Activated naive CD8-positive, alpha-beta T cell treated with anti-CD3 and anti-CD28 coated beads, Interleukin-2, amount 10 ng/mL, durations not matched to agents 7 days and 5 days (primary cell): ENCODE measurements around the gene FOXN3. TPM values are rescaled to one million over a fixed set of nuclear protein-coding genes. Genes with fewer than 3 reads are reported as not detected.

Source experiments
- ATAC-seq: fragments of 150-1000 bp; cut with Tn5 transposase; one replicate; pipeline ENCODE4 v1.10.0; 2021; ENCODE audit warnings: low read depth, moderate library complexity
- POLR2A ChIA-PET: fragments of 350-600 bp; sonication (Branson Sonifier 250); formaldehyde crosslinking; loops from one replicate; lab custom pipeline; 2021; ENCODE audit warnings: antibody characterized with exemption; lab: Charles Lee
- DNase-seq: peaks from one replicate; pipeline ENCODE4 v3.0.0; 2021
- H3K27ac Mint-ChIP-seq: one replicate; pipeline ENCODE4 v1.8.0; 2022; ENCODE audit warnings: mild to moderate bottlenecking, mixed read lengths
- H3K27me3 Mint-ChIP-seq: one replicate; pipeline ENCODE4 v1.8.0; 2022; ENCODE audit warnings: mild to moderate bottlenecking, moderate library complexity, mixed read lengths
- H3K36me3 Mint-ChIP-seq: one replicate; pipeline ENCODE4 v1.8.0; 2021; ENCODE audit warnings: mild to moderate bottlenecking, mixed read lengths
- H3K4me1 Mint-ChIP-seq: one replicate; pipeline ENCODE4 v1.8.0; 2021; ENCODE audit warnings: mixed read lengths
- H3K4me3 Mint-ChIP-seq: one replicate; pipeline ENCODE4 v1.8.0; 2022; ENCODE audit warnings: mild to moderate bottlenecking, moderate library complexity, mixed read lengths
- H3K9me3 Mint-ChIP-seq: one replicate; pipeline ENCODE4 v1.8.0; 2021; ENCODE audit warnings: mixed read lengths
- total RNA-seq, 2 experiments: library from RNA; stranded (reverse); gene quantifications; one replicate each; pipeline ENCODE4 v1.2.3, GENCODE V29; 2021

The FOXN3 gene
- total RNA-seq, 2 experiments from 2014 or later, result 101 to 102 TPM

GRCh38 chr14:89399594-89400068, 17.4 kb downstream of the FOXN3 start:
- Mint-ChIP-seq H3K4me3 (no peak overlapping the region), H3K27ac (no peak overlapping the region), H3K9me3 (no peaks in the 10 kb centered on the region), H3K4me1 (peaks cover 19% of the 10 kb centered on the region), H3K27me3 (no peaks in the 10 kb centered on the region), H3K36me3 (peaks cover 33% of the 10 kb centered on the region)
- no peak for DNase-seq
- POLR2A ChIA-PET, result no interaction called here
- no peak for ATAC-seq

- Mint-ChIP-seq H3K36me3 (peaks cover 33% of the 10 kb centered on the region), H3K27ac (no peak overlapping the region), H3K9me3 (no peaks in the 10 kb centered on the region), H3K27me3 (no peaks in the 10 kb centered on the region), H3K4me3 (no peak overlapping the region), H3K4me1 (peaks cover 22% of the 10 kb centered on the region)
- ATAC-seq (no peak), DNase-seq (no peak)
- POLR2A ChIA-PET, result no interaction called here
Measured at GRCh38 chr14:89399157-89399556, 17.9 kb downstream of the FOXN3 start.

- no peak overlapping the region for H3K27ac Mint-ChIP-seq
- H3K4me3 Mint-ChIP-seq, result no peak overlapping the region
- peaks cover 28% of the 10 kb centered on the region for H3K4me1 Mint-ChIP-seq
- no peaks in the 10 kb centered on the region for H3K27me3 Mint-ChIP-seq
- ATAC-seq, result no peak
- POLR2A ChIA-PET, result no interaction called here
- peaks cover 30% of the 10 kb centered on the region for H3K36me3 Mint-ChIP-seq
- no peaks in the 10 kb centered on the region for H3K9me3 Mint-ChIP-seq
- no peak for DNase-seq
Measured at GRCh38 chr14:89397569-89398230, 19.3 kb downstream of the FOXN3 start.

GRCh38 chr14:89394972-89395371, 22.1 kb downstream of the FOXN3 start:
- no peaks in the 10 kb centered on the region for H3K9me3 Mint-ChIP-seq
- DNase-seq, result no peak
- POLR2A ChIA-PET, result no interaction called here
- H3K4me1 Mint-ChIP-seq, result peaks cover 20% of the 10 kb centered on the region
- no peaks in the 10 kb centered on the region for H3K27me3 Mint-ChIP-seq
- no peak overlapping the region for H3K4me3 Mint-ChIP-seq
- no peak for ATAC-seq
- no peak overlapping the region for H3K27ac Mint-ChIP-seq
- peaks cover 17% of the 10 kb centered on the region for H3K36me3 Mint-ChIP-seq

GRCh38 chr14:89393222-89393745, 23.7 kb downstream of the FOXN3 start:
- H3K4me1 Mint-ChIP-seq, result peaks cover 20% of the 10 kb centered on the region
- POLR2A ChIA-PET, result no interaction called here
- H3K27ac Mint-ChIP-seq, result peak overlapping the region; percentile 73
- no peak overlapping the region for H3K4me3 Mint-ChIP-seq
- ATAC-seq (peak; percentile 26), DNase-seq (no peak)
- H3K27me3 Mint-ChIP-seq, result no peaks in the 10 kb centered on the region
- peaks cover 19% of the 10 kb centered on the region for H3K36me3 Mint-ChIP-seq
- no peaks in the 10 kb centered on the region for H3K9me3 Mint-ChIP-seq

GRCh38 chr14:89392181-89392580, 24.9 kb downstream of the FOXN3 start:
- H3K9me3 Mint-ChIP-seq, result no peaks in the 10 kb centered on the region
- H3K36me3 Mint-ChIP-seq, result peaks cover 19% of the 10 kb centered on the region
- H3K27me3 Mint-ChIP-seq, result no peaks in the 10 kb centered on the region
- peaks cover 19% of the 10 kb centered on the region for H3K4me1 Mint-ChIP-seq
- ATAC-seq (no peak), DNase-seq (no peak)
- POLR2A ChIA-PET, result no interaction called here
- no peak overlapping the region for H3K4me3 Mint-ChIP-seq
- no peak overlapping the region for H3K27ac Mint-ChIP-seq

GRCh38 chr14:89391556-89391955, 25.5 kb downstream of the FOXN3 start:
- H3K27me3 Mint-ChIP-seq, result no peaks in the 10 kb centered on the region
- DNase-seq, result no peak
- H3K27ac Mint-ChIP-seq, result no peak overlapping the region

GRCh38 chr14:89391123-89391522, 25.9 kb downstream of the FOXN3 start:
- DNase-seq (no peak), ATAC-seq (no peak)
- Mint-ChIP-seq H3K4me3 (no peak overlapping the region), H3K36me3 (peaks cover 17% of the 10 kb centered on the region), H3K4me1 (peaks cover 21% of the 10 kb centered on the region), H3K27me3 (no peaks in the 10 kb centered on the region), H3K9me3 (no peaks in the 10 kb centered on the region), H3K27ac (no peak overlapping the region)
- POLR2A ChIA-PET, result no interaction called here

More at GRCh38 chr14:89391556-89391955, 25.5 kb downstream of the FOXN3 start:
- POLR2A ChIA-PET, result no interaction called here
- H3K9me3 Mint-ChIP-seq, result no peaks in the 10 kb centered on the region
- H3K4me1 Mint-ChIP-seq, result peaks cover 19% of the 10 kb centered on the region
- ATAC-seq, result no peak
- H3K36me3 Mint-ChIP-seq, result peaks cover 17% of the 10 kb centered on the region
- H3K4me3 Mint-ChIP-seq, result no peak overlapping the region

- no peaks in the 10 kb centered on the region for H3K27me3 Mint-ChIP-seq
- POLR2A ChIA-PET, result no interaction called here
- ATAC-seq (no peak), DNase-seq (no peak)
- H3K9me3 Mint-ChIP-seq, result no peaks in the 10 kb centered on the region
- H3K36me3 Mint-ChIP-seq, result peaks cover 10% of the 10 kb centered on the region
- no peak overlapping the region for H3K4me3 Mint-ChIP-seq
- H3K27ac Mint-ChIP-seq, result no peak overlapping the region
- H3K4me1 Mint-ChIP-seq, result peaks cover 20% of the 10 kb centered on the region
Measured at GRCh38 chr14:89388853-89389252, 28.2 kb downstream of the FOXN3 start.

- ATAC-seq, result no peak
- POLR2A ChIA-PET, result no interaction called here
- Mint-ChIP-seq H3K9me3 (no peaks in the 10 kb centered on the region), H3K4me3 (no peak overlapping the region), H3K4me1 (peaks cover 13% of the 10 kb centered on the region), H3K27ac (peak overlapping the region; percentile 1), H3K27me3 (no peaks in the 10 kb centered on the region), H3K36me3 (peaks cover 8% of the 10 kb centered on the region)
- no peak for DNase-seq
Measured at GRCh38 chr14:89387922-89388685, 28.9 kb downstream of the FOXN3 start.

GRCh38 chr14:89386212-89386886, 30.7 kb downstream of the FOXN3 start:
- peaks cover 16% of the 10 kb centered on the region for H3K4me1 Mint-ChIP-seq
- no peak for ATAC-seq
- peaks cover 19% of the 10 kb centered on the region for H3K36me3 Mint-ChIP-seq
- no peaks in the 10 kb centered on the region for H3K27me3 Mint-ChIP-seq
- POLR2A ChIA-PET, result no interaction called here
- H3K27ac Mint-ChIP-seq, result no peak overlapping the region
- H3K9me3 Mint-ChIP-seq, result no peaks in the 10 kb centered on the region
- no peak overlapping the region for H3K4me3 Mint-ChIP-seq
- no peak for DNase-seq

- peaks cover 5% of the 10 kb centered on the region for H3K9me3 Mint-ChIP-seq
- no peak for DNase-seq
- no peaks in the 10 kb centered on the region for H3K27me3 Mint-ChIP-seq
- no peak for ATAC-seq
- peaks cover 16% of the 10 kb centered on the region for H3K4me1 Mint-ChIP-seq
- POLR2A ChIA-PET, result no interaction called here
- no peak overlapping the region for H3K27ac Mint-ChIP-seq
- H3K4me3 Mint-ChIP-seq, result no peak overlapping the region
- peaks cover 29% of the 10 kb centered on the region for H3K36me3 Mint-ChIP-seq
Measured at GRCh38 chr14:89384636-89385035, 32.4 kb downstream of the FOXN3 start.

GRCh38 chr14:89384023-89384422, 33.0 kb downstream of the FOXN3 start:
- Mint-ChIP-seq H3K27ac (no peak overlapping the region), H3K4me3 (no peak overlapping the region), H3K4me1 (peaks cover 13% of the 10 kb centered on the region), H3K36me3 (peaks cover 32% of the 10 kb centered on the region), H3K27me3 (no peaks in the 10 kb centered on the region), H3K9me3 (peaks cover 5% of the 10 kb centered on the region)
- POLR2A ChIA-PET, result no interaction called here
- ATAC-seq (no peak), DNase-seq (no peak)
